ENCODE results near the gene HDAC2. TPM values are rescaled to one million over a fixed set of nuclear protein-coding genes. Genes with fewer than 3 reads are reported as not detected.
"Not testable (repeated sequence)": the region's sequence is repeated elsewhere in the genome, so short reads cannot be mapped to it uniquely, and the experiment has no call there.

The HDAC2 gene
- total RNA-seq, 4 donors from 2014 or later, result 29.6 to 49.5 (median 43.8) TPM

DNA sequence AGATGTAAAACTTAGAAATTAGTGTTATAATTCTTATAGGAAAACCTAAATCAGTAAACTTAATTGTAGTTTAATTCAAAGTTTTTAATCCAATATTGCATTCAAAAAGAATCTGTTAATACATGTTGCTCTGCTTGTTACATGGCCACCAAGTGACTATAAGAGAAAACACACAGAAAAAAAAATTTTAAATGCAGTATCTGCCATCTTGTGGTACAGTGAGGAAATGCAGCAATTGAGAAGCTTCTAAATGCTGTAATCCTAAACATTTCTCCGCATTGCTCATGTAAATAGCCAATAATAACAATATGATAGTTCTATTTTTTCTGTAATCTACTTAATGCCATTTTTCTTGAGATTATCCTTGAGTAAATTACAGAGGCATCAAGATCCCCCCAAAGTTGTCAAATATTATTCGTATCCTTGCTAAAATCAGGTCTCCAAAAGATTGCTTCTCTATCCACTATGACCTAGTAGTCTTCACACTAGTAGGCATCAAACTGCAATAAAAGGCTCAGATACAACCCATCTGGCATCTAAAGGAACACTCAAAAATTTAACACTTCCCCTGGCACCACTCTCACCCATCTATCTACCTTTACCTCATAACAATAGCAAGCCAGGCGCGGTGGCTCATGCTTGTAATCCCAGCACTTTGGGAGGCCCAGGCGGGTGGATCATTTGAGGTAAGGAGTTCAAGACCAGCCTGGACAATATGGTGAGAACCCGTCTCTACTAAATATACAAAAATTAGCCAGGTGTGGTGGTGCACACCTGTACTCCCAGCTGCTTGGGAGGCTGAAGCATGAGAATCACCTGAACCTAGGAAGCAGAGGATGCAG, 34.6 kb downstream of the HDAC2 start:
- no peaks in the 10 kb centered on the region for H3K9me3 ChIP-seq
- no peak for DNase-seq
- H3K36me3 ChIP-seq, result peaks cover 0 to 16% (median 0%) of the 10 kb centered on the region in 3 donors
- H3K4me1 ChIP-seq, result no peaks in the 10 kb centered on the region
- H3K4me3 ChIP-seq, result no peak overlapping the region
- H3K27me3 ChIP-seq, result no peaks in the 10 kb centered on the region
- TF ChIP-seq, protein P1, sequence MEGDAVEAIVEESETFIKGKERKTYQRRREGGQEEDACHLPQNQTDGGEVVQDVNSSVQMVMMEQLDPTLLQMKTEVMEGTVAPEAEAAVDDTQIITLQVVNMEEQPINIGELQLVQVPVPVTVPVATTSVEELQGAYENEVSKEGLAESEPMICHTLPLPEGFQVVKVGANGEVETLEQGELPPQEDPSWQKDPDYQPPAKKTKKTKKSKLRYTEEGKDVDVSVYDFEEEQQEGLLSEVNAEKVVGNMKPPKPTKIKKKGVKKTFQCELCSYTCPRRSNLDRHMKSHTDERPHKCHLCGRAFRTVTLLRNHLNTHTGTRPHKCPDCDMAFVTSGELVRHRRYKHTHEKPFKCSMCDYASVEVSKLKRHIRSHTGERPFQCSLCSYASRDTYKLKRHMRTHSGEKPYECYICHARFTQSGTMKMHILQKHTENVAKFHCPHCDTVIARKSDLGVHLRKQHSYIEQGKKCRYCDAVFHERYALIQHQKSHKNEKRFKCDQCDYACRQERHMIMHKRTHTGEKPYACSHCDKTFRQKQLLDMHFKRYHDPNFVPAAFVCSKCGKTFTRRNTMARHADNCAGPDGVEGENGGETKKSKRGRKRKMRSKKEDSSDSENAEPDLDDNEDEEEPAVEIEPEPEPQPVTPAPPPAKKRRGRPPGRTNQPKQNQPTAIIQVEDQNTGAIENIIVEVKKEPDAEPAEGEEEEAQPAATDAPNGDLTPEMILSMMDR (IDR thresholded peaks at IDR 0.05), result peak in 5 of 6 experiments; percentile 65 to 83 (median 79)
- TF ChIP-seq POLR2A (IDR thresholded peaks at IDR 0.05), result no peak
- H3K27ac ChIP-seq, result no peak overlapping the region

DNA sequence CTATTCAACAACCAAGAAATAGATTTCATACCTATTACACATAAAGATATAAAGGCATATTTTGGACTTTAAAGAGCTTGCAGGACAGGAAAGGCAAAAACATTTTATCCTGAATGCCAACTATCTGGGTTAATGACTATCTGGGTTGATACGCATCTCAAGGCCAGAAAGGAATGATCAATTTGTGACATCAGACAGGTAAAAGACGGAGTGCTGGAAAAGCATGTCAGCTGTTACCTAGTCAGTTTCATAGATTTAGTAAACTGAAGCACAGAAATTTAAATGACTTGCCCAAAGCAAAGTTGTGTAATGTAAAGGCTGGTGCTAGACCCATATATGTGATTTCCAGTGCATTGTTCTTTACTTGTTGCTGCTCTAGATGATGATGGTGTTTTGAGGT, 36.8 kb downstream of the HDAC2 start:
- Histone ChIP-seq H3K4me3 (no peak overlapping the region), H3K27me3 (no peaks in the 10 kb centered on the region), H3K27ac (no peak overlapping the region), H3K36me3 (no peaks in the 10 kb centered on the region), H3K9me3 (peaks cover 0 to 3% (median 0%) of the 10 kb centered on the region in 4 donors), H3K4me1 (no peaks in the 10 kb centered on the region)
- DNase-seq, result no peak
- TF ChIP-seq, protein P1 (IDR thresholded peaks at IDR 0.05), result no peak
- TF ChIP-seq POLR2A (IDR thresholded peaks at IDR 0.05), result no peak

DNA sequence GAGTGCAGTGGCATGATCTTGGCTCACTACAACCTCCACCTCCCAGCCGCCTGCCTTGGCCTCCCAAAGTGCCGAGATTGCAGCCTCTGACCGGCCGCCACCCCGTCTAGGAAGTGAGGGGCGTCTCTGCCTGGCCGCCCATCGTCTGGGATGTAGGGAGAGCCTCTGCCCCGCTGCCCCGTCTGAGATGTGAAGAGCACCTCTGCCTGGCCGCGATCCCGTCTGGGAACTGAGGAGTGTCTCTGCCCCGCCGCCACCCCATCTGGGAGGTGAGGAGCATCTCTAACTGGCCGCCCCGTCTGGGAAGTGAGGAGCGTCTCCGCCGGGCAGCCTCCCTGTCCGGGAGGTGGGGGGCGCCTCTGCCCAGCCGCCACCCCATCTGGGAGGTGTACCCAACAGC, 39.0 kb downstream of the HDAC2 start:
- H3K4me1 ChIP-seq, H3K4me3 ChIP-seq, H3K36me3 ChIP-seq, DNase-seq, H3K27ac ChIP-seq, H3K9me3 ChIP-seq, H3K27me3 ChIP-seq: not testable (repeated sequence)

DNA sequence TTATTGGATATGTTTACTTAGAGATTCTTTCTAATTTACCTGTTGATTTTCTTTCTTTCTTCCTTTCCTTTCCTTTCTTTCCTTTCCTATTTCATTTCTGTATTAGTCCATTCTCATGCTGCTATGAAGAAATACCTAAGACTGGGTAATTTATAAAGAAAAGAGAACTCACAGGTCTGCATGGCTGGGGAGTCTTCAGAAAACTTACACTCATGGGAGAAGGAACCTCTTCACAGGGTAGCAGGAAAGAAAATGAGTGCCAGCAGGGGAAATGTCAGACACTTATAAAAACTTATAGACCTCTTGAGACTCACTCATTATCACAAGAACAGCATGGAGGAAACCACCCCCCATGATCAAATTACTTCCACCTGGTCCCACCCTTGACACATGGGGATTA, 40.8 kb downstream of the HDAC2 start:
- no peak for DNase-seq
- H3K4me1 ChIP-seq, result no peaks in the 10 kb centered on the region
- peaks cover 0 to 4% (median 0%) of the 10 kb centered on the region in 4 donors for H3K9me3 ChIP-seq
- TF ChIP-seq, protein P1 (IDR thresholded peaks at IDR 0.05), result no peak
- no peak for TF ChIP-seq POLR2A (IDR thresholded peaks at IDR 0.05)
- H3K36me3 ChIP-seq, result no peaks in the 10 kb centered on the region
- no peak overlapping the region for H3K27ac ChIP-seq
- H3K27me3 ChIP-seq, result no peaks in the 10 kb centered on the region
- H3K4me3 ChIP-seq, result no peak overlapping the region

DNA sequence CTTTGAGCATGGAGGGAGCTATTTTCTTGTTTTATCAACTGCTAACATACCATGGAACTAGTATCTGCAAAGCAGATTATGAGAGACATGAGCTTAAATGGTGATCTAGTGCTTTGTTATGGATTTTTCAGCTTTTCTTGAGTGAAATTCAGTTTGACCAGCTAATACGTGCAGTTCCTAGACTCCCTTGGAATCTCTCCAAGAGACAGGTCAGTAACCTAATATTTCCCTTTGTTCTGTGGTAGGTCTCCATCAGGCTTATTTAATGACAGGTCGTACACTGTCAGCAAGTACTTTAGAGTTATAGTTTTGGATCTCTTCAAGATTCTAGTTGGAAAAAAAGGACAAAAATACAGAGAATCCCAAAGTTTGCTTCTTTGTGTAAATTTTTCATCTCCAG, 43.9 kb downstream of the HDAC2 start:
- H3K4me3 ChIP-seq, result no peak overlapping the region
- H3K27ac ChIP-seq, result no peak overlapping the region
- no peaks in the 10 kb centered on the region for H3K36me3 ChIP-seq
- H3K27me3 ChIP-seq, result no peaks in the 10 kb centered on the region
- H3K4me1 ChIP-seq, result no peaks in the 10 kb centered on the region
- no peak for DNase-seq
- no peak for TF ChIP-seq POLR2A (IDR thresholded peaks at IDR 0.05)
- TF ChIP-seq, protein P1 (IDR thresholded peaks at IDR 0.05), result no peak
- peaks cover 0 to 4% (median 0%) of the 10 kb centered on the region in 4 donors for H3K9me3 ChIP-seq

DNA sequence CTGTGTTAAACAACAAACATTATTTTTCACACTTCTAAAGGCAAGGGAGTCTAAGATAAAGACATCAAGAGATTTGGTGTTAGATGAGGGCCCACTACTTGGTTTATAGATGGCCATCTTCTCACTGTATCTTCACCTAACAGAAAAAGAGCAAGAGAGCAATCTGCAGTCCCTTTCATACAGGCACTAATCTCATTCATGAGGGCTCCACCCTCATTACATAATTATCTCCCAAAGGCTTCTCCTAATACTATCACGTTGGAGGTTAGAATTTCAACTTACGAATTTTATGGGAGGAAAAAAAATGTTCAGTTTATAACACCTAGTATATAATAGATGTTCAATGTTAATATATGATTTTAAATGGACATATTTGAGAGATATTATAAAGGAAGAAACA, 45.6 kb downstream of the HDAC2 start:
- H3K27me3 ChIP-seq, result no peaks in the 10 kb centered on the region
- H3K36me3 ChIP-seq, result no peaks in the 10 kb centered on the region
- peaks cover 0 to 4% (median 0%) of the 10 kb centered on the region in 4 donors for H3K9me3 ChIP-seq
- TF ChIP-seq POLR2A (IDR thresholded peaks at IDR 0.05), result no peak
- TF ChIP-seq, protein P1 (IDR thresholded peaks at IDR 0.05), result no peak
- no peak for DNase-seq
- no peaks in the 10 kb centered on the region for H3K4me1 ChIP-seq
- H3K27ac ChIP-seq, result no peak overlapping the region
- no peak overlapping the region for H3K4me3 ChIP-seq

Measured in Peyer's patch (tissue), 4 donors.